HG02759 (cell line): ENCODE data around the gene TSPAN14.

Experiments used
- ATAC-seq: cut with Tn5 transposase; IDR thresholded peaks from one replicate; pipeline ENCODE4 v1.9.1; 2021; ENCODE audit warnings: mild to moderate bottlenecking, moderate library complexity; ENCODE audit not compliant: unreplicated experiment

TSPAN14 gene

DNA sequence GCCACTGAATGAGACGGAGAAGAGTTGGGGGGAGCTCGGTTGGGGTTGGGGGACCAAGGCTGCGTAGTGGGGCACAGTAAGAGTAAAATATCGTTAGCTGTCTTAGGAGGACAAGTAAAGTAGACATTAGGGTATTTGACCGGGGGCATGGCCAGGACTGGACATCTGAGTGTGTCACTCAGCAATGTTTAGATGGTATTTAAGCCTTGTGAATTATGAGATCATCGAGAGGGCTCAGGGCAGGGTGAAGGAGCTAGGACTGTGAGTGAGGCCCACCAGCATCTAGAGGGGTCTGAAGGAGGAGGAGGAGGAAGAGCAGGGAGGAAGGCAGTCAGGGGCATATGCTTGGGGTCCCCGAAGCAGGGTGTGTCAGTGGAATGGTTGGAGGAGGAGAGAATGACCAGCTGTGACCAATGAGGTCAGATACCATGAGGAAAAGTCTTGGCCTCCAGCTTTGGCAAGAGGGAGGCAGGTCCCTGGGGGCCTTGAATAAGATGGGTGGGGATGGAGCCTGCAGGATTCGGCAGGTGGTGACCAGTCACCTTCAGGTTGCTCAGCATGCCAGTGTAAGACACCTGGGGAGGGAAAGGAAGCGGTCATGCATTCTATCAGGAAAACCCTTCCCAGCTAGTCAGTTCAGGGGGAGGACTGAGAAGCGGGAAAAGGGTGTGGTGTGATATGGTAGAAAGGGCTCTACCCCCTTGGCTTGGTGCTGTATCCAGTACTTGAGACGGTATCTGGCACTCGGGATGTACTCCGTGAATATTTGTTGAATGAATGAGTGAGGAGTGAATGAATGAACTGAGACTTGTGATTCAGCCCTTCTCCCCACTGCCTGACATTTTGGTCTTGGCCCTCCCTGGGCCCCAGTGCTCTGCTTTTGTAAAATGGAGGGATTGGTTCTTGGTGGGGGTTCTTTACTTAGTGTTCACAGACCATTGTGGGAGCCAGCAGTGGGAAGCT is 48.8 kb downstream of the TSPAN14 start:
- no peak for ATAC-seq

DNA sequence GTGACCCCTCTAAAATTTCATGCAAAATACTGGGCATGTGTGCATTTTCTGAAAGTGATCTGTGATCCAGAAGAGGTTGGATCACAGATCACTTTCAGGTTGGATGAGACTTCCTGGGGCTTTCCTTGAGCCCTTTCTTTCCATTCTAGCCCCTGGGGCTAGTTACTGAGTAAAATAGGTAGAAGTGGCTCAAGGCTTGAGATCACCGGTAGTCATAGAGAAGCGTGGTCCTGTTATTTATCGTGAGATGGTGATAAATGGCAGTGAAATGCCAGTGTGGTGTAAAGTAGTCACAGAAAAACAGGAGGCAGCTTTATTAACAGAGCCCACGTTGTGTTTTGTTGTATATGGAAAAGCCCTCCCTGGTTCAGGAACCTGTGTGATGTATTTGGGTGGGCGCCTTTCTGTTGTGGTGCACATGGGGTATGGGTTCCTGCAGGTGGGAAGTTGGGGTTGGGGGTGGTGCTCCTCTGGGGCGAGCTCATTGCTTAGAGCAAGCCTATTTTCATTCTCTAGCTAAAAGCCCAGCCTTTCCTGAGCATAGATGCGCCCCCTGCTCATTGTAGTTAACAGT is 49.6 kb downstream of the TSPAN14 start:
- no peak for ATAC-seq

DNA sequence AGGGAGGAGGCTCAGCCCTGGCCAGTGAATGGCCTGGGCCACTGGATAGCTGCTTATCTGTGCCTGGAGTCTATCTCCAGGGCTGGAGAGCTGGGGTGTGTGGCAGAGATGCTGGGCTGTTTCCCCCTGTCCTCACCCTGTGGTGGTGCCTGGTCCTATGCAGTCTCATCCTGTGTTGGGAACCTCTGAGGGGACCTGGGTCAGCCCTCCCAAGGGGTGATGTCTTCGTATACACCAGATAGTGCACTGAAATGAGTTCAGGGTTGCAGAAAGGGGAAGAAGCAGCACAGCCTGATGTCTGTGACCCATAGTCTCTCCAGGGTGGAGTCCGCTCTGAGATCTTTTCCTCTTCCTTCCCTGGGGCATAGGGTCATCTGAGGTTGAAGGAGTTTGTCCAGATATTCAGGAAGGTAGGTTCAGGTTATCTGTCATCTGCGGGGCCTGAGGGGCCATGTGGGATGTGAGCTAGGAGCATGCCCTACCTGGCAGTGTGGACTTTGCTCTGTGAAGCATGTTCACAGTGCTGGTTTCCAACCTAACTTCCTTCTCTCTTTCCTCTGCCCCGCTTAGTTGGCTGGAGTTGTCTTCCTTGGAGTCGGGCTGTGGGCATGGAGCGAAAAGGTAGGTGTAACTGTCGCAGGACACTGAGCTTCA is 50.2 kb downstream of the TSPAN14 start:
- ATAC-seq: no peak

DNA sequence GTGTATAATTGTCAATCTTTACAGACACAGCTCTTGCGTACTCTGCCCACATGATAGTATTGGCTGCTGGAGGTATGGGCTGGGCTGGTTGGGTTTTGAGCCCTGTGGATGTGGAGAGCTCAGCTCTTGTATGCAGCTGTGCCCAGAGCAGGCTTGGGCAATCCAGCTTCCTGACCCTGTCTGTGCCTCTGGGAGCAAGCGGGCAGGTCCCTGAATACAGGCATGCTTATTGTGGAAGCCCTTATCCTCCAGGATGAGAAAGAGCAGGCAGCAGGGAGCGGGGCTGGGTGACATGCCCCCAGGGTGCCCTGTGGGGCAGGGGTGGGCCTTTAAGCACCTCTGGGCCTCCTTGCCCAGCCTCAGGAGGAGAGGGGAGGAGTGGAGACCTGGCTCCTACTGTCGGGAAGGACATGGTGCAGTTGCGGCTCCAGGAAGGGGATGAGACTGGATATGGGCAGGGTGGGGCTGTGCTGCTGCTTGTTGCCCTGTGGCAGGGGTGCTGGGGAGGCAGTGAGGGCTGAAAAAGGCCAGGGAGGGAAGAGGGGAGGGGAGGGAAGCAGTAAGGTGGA is 50.9 kb downstream of the TSPAN14 start:
- no peak for ATAC-seq

DNA sequence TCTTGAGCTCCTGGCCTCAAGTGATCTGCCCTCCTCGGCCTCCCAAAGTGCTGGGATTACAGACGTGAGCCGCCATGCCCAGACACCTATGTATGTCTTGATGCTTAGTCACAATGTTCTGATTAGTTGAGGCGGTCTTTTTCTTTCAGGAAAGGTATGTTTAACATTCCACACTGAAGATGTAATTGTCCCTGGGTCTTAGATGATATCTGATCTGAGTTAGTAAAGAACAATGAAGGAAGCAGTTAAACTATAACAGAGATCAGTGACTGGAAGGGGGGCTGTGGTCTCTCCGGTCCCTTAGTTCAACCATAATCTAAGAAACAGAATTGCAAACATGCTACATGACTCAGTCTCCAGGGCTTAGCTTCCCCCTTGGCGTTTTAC is 52.1 kb downstream of the TSPAN14 start:
- ATAC-seq: no peak

DNA sequence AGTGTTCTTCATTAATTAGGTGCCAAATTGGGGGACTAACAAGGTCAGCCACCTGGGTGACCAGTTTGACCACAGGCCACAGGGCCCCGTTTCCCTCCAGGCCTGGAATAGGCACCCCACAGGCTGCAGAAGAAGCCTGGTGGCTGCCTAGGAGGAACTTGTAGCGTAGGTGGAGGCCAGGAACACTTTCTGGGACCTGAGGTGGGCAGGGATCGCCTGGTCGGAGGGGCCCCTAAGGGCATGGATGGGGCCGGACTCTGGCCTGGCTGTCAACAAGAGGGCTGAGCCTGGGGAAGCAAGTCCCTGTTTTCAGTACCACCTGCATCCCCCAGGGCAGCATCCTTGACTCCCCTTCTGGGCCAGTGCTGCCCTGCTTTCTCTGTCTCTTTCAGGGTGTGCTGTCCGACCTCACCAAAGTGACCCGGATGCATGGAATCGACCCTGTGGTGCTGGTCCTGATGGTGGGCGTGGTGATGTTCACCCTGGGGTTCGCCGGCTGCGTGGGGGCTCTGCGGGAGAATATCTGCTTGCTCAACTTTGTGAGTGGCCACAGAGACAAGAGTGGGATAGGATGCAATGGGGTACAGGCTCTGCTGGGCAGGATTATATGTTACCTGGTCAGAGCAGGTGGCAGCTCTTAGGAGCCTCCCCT is 52.9 kb downstream of the TSPAN14 start:
- no peak for ATAC-seq

DNA sequence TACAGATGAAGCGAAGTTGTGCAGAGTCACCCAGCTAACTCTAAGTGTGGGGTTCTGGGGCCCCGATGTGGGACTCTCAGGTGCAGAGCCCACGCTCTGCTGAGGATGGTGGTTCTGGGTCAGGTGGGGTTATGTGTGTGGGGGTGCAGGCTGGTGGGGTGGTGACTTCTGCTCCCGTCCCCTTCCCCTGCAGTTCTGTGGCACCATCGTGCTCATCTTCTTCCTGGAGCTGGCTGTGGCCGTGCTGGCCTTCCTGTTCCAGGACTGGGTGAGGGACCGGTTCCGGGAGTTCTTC is 54.9 kb downstream of the TSPAN14 start:
- no peak for ATAC-seq

DNA sequence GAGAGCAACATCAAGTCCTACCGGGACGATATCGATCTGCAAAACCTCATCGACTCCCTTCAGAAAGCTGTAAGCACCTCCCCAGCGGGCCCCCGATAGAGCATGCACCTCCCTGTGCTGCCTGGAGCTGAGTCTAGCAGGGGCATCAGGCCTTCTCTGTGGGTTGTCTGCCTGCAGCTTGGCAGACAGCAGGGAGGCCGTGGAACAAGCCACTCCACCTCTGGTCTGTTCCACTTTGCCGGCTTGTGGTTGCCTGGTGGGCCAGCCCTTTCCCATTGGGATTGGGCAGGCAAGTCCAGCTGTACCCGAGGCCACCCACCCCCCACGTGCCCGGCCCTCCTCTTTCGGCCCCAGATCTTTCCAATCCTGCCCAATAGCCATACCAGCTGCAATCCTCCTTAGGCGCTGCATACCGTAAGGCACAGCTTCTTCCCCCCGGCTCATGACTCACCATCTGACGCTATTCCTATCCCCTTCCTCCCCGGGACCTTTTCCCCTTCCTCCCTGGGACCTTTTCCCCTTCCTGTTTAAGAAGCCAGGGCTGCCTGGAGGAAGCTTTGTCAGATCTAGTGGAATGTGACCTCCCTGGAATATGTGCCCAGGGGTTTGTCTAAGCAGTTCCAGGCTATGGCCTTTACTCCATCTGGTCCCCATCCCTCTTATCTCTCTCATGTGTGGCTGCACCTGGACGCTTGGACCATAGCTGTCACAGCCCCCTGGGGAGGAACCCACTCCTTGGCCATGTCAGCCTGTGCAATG is 55.5 kb downstream of the TSPAN14 start:
- ATAC-seq: no peak

DNA sequence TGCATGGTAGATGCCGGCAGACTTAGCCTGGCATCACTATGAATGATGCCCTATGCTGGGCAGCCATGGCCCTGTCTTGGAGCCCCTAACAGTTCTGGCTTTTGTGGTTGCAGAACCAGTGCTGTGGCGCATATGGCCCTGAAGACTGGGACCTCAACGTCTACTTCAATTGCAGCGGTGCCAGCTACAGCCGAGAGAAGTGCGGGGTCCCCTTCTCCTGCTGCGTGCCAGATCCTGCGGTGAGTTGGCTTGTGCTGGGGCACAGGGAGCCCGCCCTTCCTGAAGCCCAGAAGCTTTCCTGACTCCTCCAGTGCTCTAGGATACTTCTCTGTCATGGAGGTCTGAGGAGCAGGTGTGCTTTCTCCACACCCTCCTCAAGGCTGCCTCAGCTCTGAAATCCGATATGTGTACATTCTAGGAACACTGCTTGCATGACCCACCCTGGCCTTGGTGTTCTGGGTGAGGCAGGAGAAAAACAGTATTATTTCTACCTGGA is 58.0 kb downstream of the TSPAN14 start:
- ATAC-seq: no peak

DNA sequence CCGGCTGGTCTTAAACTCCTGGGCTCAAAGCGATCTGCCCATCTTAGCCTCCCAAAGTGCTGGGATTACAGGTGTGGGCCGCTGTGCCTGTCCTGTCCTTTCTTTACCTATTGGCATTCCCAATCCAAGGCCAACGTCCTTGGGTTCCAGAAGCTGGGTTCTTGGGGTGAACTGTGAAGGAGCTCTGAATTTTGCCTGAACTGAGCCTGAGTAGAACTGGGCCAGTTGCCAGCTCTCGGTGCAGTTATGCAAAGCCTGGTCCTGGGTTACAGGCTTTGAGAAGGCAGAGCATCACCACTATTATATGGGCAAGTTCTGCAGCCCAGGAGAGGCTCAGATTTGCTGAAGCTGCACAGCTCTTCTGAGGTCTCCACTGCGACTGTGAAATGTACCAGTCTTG is 59.0 kb downstream of the TSPAN14 start:
- no peak for ATAC-seq

DNA sequence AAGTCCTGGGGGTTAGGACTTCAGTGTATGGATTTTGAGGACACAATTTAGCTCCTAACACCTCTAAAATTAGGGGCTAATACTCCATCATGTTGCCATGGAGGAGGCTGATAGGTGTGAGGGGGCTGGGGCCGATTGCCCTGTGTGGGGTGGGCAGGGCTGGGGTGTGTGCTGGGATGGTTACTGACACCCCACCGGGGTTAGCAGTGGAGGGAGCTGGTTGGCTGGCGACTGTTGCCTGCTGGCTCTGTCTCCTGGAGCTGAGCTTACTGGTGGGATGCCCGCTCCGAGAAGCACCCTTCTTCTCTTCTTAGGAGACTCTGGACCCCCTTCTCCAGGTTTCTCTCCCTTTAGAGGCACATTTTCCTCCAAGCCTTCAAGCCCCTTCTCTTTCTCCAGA is 61.4 kb downstream of the TSPAN14 start:
- ATAC-seq: no peak

DNA sequence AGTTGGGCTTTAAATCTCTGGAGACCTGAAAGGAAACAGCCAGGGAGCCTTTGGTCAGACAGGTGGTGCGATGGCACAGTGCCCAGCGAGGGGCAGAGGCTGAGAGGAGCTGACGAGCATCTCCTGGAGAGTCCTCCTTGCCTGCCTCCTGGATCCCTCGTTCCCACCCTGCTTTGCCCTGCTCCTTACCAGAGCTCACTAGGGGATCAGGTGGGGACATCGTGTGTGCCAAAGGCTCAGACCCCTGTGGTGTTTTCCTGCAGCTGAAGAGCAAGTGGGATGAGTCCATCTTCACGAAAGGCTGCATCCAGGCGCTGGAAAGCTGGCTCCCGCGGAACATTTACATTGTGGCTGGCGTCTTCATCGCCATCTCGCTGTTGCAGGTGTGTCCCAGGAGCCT is 61.8 kb downstream of the TSPAN14 start:
- no peak for ATAC-seq

DNA sequence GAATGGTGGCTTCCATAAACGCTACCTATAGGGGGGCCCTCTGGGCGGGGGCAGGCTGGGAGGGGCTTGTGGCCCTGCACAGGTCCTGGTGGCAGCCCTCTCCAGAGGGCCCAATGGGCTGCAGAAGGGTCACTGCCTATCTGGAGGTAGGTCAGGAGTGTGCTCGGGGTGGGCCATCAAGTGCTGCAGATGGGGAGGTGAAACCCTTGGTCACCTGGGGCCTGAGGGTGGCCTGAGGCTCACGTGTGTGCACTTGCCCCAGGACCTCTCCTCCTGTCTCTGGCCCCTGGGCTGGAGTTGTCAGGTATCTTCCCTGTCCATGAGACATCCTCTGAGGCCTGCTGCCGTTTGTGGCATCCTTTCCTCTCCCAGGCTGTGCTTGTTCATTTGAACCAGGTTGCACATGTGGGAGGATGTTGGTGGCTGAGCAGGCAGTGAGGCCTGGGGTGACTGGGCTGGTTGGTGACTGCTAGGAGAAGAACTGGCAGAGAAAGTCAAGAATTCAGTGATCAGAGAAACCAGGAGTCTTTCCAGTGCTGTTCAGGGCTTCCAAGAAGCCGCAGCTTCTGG is 62.5 kb downstream of the TSPAN14 start:
- no peak for ATAC-seq

DNA sequence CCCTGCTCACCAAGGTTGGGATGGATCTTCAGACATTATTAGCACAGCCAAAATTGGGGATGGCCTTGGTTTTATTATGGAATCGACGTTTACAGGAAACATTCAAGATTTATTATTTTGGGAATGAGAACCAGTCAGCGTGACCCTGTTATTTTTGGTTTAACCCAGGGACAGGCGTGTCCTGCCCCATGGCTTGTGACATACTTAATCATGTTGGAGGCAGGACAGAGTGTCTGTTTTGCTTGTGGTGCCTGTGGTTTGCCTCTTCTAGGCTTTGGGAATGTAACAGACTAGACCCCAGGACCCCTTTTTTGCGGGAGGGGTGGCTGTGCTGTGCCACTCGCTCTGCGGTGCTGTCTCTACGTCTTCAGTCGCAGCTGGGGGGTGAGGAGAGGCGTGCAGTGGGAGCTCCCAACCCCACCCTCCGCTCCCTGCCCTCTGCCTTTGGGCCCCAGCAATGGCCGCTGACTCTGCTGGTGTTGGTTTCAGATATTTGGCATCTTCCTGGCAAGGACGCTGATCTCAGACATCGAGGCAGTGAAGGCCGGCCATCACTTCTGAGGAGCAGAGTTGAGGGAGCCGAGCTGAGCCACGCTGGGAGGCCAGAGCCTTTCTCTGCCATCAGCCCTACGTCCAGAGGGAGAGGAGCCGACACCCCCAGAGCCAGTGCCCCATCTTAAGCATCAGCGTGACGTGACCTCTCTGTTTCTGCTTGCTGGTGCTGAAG is 63.5 kb downstream of the TSPAN14 start:
- no peak for ATAC-seq

DNA sequence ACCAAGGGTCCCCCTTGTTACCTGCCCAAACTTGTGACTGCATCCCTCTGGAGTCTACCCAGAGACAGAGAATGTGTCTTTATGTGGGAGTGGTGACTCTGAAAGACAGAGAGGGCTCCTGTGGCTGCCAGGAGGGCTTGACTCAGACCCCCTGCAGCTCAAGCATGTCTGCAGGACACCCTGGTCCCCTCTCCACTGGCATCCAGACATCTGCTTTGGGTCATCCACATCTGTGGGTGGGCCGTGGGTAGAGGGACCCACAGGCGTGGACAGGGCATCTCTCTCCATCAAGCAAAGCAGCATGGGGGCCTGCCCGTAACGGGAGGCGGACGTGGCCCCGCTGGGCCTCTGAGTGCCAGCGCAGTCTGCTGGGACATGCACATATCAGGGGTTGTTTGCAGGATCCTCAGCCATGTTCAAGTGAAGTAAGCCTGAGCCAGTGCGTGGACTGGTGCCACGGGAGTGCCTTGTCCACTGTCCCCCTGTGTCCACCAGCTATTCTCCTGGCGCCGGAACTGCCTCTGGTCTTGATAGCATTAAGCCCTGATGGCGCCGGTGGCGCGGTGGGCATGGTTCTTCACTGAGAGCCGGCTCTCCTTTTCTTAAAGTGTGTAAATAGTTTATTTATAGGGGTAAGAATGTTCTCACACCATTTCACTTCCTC is 64.2 kb downstream of the TSPAN14 start:
- peak; percentile 37 for ATAC-seq

DNA sequence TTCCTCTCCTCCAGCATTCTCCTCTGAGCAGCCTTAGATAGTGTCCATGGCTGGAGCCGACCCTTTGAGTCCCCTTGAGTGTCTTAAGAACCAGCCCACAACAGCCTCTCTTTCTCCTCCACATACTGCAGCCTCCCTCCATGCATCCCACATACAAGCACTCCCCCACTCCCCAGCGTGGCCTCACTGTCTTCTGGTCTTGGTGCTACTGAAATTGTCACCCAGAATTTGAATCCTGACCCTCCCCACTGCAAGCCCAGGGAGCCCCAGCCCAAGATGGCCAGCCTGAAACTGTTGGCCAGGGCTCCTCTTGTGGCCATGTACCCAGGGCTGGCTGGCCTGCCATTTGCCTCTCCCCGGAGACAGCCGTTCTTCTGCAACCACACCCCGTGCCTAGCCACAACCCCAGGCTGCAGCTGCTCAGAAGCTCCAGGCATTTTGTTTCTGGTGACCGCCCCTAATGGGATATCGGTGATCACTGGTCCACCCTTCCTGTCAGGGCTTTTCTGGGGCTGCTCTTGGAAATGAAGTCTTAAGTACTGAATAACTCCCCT is 64.8 kb downstream of the TSPAN14 start:
- peak; percentile 34 for ATAC-seq

DNA sequence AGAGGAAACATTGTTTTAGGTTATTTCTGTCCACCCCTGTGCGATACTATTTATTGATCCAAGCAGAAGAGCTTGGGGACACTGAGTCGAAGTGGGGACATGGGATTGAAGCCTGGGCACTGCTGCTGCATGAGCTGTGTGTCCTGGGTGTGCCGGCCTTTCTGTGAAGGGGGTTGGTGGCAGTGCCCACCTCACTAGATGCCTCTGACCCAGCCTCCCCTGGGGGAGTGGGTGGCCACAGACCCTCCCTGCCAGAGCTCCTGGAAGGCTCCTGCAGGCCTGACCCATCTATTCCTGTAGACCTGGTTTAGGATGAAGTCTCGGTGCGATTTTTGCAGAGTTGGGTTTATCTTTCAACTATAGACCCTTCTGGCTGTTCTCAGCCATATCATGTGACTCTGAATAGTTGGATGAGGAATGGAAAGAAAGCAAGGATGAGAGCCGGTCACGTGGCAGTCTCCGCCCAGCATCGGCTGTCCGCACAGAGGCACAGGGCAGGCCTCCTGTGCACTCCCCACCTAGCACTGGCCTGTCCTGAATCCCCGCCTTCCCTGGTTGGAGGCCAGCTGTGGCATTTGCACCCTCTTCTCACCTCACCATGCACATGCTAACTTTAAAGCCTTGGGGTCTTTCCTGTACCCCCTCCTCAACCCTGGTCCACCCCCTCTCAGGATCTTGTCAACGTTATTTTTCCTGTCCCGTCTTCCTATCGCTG is 66.0 kb downstream of the TSPAN14 start:
- ATAC-seq: no peak
